HG03469 (cell line): ENCODE measurements around the gene TFPI2.

ENCODE experiments used
- ATAC-seq: cut with Tn5 transposase; IDR thresholded peaks from one replicate; pipeline ENCODE4 v1.9.1; 2021; ENCODE audit warnings: mild to moderate bottlenecking, moderate library complexity, moderate number of reproducible peaks; ENCODE audit not compliant: unreplicated experiment

The TFPI2 gene

GRCh38 chr7:93910076-93910994 lies 19.8 kb upstream of the TFPI2 start:
- no peak for ATAC-seq

DNA sequence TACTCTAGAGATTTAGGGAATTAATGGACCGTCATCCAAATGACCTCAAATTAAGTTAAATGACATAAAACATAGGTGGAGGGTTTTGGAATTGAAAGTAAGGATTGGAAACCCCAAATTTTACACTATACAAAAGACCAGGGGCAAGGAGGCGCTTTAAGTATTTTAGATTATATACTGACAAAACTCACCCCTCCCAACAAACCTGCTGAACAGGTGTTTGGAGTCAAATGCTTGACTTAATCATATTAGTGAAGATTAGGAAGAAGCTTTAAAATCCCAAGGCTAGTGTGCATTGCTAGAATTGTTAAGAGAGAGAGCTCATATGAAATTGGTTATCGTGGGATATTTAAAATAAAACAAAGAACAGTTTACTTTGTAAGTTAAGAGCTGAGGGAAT lies 15.7 kb upstream of the TFPI2 start, which contains the start of gene GNGT1:
GNGT1 (plus strand) TSS at position 301 of the 400 bp plus-strand sequence. CDS start 180 bp downstream, outside the sequence.
- no peak for ATAC-seq

DNA sequence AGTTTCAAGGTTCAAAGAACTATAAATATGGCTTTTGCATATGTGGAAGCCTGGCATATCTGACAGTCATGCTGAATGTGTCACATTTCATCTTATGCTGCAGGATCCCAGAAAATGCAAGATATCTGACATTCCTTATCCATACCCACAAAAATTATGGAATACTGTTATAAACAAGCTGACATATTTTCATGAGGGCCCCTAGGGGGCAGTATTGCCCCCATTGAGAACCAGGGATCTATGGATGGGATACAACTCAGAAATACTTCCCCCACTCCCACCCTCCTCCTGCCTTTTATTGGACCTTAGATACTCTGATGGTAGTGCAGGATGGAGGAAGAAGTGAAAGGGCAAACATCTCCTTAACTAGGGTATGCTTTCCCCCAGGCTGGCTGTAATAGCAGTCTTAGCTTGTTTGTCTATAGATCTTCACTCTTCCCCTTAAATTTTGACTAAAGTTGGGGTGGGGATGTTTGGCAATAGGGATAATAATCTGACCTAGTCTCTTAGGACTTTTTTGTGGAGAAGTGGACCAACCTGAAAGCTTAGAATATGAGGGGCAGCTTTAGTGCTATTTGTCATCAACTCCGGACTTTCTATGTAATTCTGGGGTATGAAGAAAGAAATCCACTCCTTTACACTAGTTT lies 12.3 kb upstream of the TFPI2 start:
- ATAC-seq: no peak

- ATAC-seq: no peak
Measured at GRCh38 chr7:93897680-93898079, 7.1 kb upstream of the TFPI2 start.

- no peak for ATAC-seq
Measured at GRCh38 chr7:93895859-93896600, 5.5 kb upstream of the TFPI2 start.

- ATAC-seq: no peak
Measured at GRCh38 chr7:93894966-93895640, 4.5 kb upstream of the TFPI2 start.

DNA sequence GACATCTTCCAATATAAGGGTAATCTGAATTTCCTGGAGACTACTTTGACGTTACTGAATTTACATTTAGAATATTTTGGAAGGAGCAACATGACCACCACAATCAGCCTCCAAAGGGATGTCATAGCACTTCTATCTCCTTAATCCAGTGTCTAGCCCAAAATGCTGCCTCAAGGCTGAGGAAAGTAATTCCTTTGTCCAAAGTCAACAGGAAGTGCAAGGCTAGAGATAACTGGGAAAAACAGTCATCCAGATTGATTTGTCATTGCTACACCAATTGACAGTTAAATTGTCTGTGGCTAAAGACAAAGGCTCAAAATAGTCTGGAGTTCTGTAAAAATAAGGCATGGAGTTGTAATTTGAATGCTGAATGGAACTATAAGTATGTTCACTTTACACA lies 3.9 kb upstream of the TFPI2 start:
- ATAC-seq: no peak

DNA sequence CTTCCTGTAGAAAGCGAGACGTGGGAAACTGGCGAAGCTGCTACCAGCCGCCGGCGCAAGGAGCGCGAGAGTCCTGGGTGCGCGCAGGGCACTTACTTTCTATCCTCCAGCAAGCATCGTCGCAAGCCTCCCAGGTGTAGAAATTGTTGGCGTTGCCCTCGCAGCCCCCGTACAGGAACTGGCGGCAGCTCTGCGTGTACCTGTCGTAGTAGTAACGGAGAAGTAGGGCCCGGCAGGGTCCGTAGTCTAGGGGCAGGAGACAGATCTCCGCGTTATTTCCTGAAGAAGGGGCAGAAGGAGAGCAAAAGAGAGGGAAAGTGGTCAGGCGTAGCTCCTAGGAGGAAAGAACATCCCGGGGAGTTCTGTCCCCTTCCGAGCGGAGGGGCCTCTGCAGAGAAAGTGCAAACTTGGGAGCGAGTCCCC lies 501 bp downstream of the TFPI2 start:
- no peak for ATAC-seq

DNA sequence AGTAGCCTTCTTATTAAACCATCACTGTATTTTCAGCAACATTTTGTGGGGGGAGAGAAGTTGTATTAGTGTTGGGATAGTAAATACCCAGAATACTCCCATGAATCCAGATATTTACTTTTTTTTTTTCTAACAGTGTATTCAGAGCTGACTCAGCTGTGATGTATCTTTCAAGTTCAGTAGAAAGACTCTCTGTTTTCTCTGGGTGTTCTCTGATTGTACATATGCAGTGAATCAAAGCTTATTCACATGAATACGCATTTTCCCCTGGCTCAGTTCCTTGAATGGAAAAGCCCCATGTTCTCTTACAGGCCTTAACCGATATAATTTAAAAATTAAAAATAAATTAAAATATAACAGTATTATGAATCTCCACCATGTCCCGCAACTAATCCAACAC lies 1.3 kb downstream of the TFPI2 start:
- no peak for ATAC-seq

DNA sequence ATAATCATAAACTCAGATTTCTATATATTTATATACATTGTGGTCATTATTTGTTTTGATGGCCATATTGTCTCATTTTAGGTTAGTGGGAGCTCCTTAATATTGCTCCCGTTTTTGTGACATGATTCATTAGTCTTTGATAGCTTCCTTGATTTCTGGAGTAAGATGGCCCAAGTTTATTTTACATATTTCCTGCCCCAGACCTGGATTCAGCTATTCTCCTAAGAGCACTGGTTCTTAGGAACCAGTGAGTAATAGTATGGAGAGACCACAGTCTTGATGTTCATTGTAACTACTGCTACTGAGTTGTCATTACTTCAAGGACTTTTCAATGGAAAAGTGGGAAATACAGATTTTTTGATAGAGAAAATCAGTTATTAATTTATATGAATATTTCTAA lies 6.0 kb downstream of the TFPI2 start:
- no peak for ATAC-seq

GRCh38 chr7:93883917-93884345 lies 6.6 kb downstream of the TFPI2 start:
- no peak for ATAC-seq

- no peak for ATAC-seq
Measured at GRCh38 chr7:93883078-93883916, 7.3 kb downstream of the TFPI2 start.

DNA sequence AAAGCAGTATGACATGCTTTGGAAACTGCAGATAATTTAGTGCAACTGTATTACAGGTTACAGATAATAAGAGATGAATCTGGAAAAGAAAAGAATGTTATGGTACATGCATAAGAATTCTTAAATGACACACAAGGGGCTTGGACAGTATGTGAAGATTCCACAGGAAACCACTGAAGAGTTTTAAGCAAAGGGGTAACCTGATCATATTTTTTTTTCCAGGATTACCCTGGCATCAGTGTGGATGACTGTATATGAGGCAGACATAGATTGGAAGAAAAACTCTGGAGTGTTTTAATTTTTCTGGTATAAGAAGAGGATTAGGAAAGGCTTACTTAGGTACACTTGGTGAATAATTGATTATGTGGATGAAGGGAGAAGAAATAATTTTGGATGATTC lies 8.1 kb downstream of the TFPI2 start:
- ATAC-seq: no peak

GRCh38 chr7:93879356-93879755 lies 11.2 kb downstream of the TFPI2 start:
- no peak for ATAC-seq

GRCh38 chr7:93877742-93878141 lies 12.8 kb downstream of the TFPI2 start:
- ATAC-seq: no peak

DNA sequence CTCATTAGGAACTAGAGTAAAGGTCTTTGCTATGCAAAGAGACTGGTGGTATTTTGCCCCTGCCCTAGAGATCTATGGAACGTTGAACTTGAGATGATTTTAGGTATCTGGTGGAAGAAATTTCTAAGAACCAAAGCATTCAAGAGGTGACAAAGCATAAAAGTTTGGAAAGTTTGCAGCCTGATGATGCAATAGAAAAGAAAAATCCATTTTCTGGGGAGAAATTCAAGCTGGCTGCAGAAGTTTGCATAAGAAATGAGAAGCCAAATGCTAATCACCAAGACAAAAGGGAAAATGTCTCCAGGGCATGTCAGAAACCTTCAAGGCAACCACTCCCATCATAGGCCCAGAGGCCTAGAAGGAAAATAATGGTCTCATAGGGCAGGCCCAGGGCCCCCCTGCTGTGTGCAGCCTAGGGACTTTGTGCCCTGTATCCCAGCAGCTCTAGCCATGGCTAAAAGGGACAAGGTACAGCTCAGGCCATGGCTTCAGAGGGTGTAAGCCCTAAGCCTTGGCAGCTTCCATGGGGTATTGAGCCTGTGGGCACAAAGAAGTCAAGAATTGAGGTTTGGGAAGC lies 16.5 kb downstream of the TFPI2 start:
- ATAC-seq: no peak

DNA sequence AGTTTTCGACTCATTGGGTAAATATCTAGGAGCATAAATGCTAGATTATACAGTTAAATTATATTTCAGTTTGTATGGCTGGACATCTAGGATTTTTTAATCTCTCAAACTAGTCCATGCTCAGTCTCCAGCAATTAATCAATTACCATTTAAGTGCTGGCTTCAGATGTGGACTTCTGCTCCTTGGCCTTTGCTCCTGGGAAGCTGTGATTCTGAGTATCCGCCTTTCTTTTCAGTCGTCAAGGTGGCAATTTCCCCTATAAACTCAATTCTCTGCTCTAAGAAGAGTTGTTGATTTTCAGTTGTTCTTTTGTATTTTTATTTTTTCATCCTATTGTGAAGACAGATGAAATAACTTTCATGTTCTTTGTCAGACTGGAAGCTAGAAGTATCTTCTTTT lies 23.7 kb downstream of the TFPI2 start:
- no peak for ATAC-seq

DNA sequence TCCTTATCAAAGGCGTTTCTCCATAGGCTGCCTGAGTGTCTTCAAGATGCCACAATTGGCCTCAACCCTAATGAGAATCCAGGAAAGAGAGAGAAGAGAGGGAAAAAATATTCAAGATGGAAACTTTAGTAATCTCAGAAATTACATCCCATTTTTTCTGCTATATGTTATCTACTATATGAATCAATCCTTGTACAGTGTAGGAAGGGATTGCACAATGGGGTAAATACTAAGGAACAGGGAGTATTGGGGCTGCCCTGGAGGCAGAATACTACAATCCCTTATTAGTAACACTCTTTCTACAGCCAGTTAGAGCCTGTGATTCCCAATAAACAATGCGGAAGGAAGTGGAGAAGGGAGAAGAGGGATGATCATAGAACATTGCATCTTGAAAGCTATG lies 27.9 kb downstream of the TFPI2 start:
- no peak for ATAC-seq

DNA sequence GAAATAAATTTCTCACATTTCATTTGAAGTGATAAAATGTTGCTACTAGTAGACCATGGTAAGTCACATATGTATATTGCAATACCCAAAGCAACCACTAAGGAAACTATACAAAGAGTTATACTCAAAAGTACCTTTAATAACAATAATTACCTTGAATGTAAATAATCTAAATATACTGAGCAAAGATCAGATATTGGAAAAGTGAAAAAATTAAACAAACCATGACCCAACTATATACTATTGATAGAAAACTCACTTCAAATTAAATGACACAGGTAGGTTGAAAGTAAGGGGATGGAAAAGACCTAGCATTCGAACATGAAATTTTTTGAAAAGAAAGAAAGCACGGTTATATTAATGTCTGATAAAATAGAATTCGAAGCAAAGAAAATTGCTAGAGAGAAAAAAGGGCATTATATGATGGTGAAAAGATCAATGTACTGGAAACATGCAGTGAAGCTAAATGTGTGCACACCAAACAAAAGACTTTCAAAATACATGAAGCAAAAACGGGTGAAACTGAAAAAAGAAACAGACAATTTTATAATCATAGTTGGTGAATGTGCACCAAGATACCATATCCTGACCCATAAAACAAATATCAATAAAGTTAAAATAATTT lies 29.1 kb downstream of the TFPI2 start:
- ATAC-seq: no peak
